Endothelial cell of umbilical vein (primary cell): ENCODE measurements around the gene GRIFIN.

Experiments used
- JUN ChIP-seq: IDR thresholded peaks from 2 replicates; pipeline ENCODE4 v1.6.1; 2011; ENCODE audit warnings: borderline replicate concordance, low read depth; ENCODE audit not compliant: insufficient read length, insufficient read depth
- MYC ChIP-seq: IDR thresholded peaks from one replicate; pipeline ENCODE4 v1.6.1; 2011; ENCODE audit warnings: mild to moderate bottlenecking, low read depth, low read length
- POLR2A ChIP-seq: IDR thresholded peaks from 2 replicates; pipeline ENCODE4 v1.6.1; 2012; ENCODE audit warnings: low read depth, mild to moderate bottlenecking, control low read depth, low read length
- POLR2AphosphoS5 ChIP-seq: IDR thresholded peaks from 2 replicates; pipeline ENCODE4 v1.6.1; 2012; ENCODE audit warnings: low read depth, mild to moderate bottlenecking, control low read depth, low read length, moderate library complexity; ENCODE audit not compliant: insufficient read depth
- TF ChIP-seq, protein P1 (sequence below), 2 donors: IDR thresholded peaks; 1 replicate in 1 of 2; 2 replicates in 1 of 2; pipeline ENCODE4 v1.5.1; 2011; ENCODE audit warnings: low read length in 2 of 2, mild to moderate bottlenecking in 2 of 2, moderate library complexity in 2 of 2, control low read depth in 1 of 2, inconsistent platforms in 1 of 2, low read depth in 1 of 2; ENCODE audit not compliant: insufficient read depth in 1 of 2; ENCODE audit errors: extremely low read depth in 1 of 2

DNA sequence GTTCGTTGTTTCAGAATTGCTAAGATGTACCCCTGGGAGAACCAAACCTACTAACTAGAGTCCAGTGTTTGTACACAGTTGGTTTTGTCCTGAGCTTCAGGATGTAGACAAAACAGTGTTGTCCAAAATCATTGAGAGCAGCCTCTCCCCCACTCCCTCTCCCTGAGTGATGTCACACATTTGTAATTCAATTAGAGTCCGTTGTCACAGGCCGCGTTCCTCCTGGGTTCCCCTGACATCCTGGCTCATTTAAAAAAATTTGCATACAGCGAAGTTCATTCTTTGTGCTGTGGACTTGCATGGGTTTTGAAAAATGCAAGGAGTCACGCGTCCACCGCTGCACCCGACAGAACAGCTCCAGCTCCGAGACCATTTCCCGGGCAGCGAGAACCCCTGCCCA lies 10.3 kb downstream of the GRIFIN start:
- TF ChIP-seq POLR2A (no peak), POLR2AphosphoS5 (no peak), JUN (no peak), MYC (no peak)
- TF ChIP-seq, protein P1, sequence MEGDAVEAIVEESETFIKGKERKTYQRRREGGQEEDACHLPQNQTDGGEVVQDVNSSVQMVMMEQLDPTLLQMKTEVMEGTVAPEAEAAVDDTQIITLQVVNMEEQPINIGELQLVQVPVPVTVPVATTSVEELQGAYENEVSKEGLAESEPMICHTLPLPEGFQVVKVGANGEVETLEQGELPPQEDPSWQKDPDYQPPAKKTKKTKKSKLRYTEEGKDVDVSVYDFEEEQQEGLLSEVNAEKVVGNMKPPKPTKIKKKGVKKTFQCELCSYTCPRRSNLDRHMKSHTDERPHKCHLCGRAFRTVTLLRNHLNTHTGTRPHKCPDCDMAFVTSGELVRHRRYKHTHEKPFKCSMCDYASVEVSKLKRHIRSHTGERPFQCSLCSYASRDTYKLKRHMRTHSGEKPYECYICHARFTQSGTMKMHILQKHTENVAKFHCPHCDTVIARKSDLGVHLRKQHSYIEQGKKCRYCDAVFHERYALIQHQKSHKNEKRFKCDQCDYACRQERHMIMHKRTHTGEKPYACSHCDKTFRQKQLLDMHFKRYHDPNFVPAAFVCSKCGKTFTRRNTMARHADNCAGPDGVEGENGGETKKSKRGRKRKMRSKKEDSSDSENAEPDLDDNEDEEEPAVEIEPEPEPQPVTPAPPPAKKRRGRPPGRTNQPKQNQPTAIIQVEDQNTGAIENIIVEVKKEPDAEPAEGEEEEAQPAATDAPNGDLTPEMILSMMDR (IDR thresholded peaks at IDR 0.05; ENCODE audit: extremely low read depth in 1 of 2, insufficient read depth in 1 of 2, low read depth in 1 of 2, low read length in 2 of 2) = no peak
